Adrenal gland (tissue), 5 donors: ENCODE data around the gene IL1F10.
"Not testable (repeated sequence)": the region's sequence is repeated elsewhere in the genome, so short reads cannot be mapped to it uniquely, and the experiment has no call there.

Experiments used
- CTCF ChIP-seq, 6 experiments: fragments of 450-650 bp in 4 of 6; fragments of 200-600 bp in 2 of 6; sonication (generic) in 1 of 6; IDR thresholded peaks; 1 replicate in 5 of 6; 2 replicates in 1 of 6; pipeline versions ENCODE4 v1.5.1 to v1.8.0; 2016 to 2021; ENCODE audit warnings: antibody characterized with exemption in 6 of 6, mild to moderate bottlenecking in 2 of 6, moderate library complexity in 1 of 6
- POLR2A ChIP-seq, 2 donors: fragments of 450-650 bp; IDR thresholded peaks; one replicate each; pipeline ENCODE4 v1.6.1; 2017; ENCODE audit warnings: antibody characterized with exemption in 2 of 2, mild to moderate bottlenecking in 2 of 2, moderate library complexity in 1 of 2
- donor health status: DM: no; HTN: no; CAD: no.

GRCh38 chr2:113096842-113097618, 29.3 kb downstream of the IL1F10 start:
- not testable (repeated sequence) for TF ChIP-seq POLR2A, CTCF (IDR thresholded peaks at IDR 0.05)
